GM18858 (cell line): ENCODE data around the gene PLAC9.

Source experiments
- ATAC-seq: cut with Tn5 transposase; IDR thresholded peaks from one replicate; pipeline ENCODE4 v1.9.1; 2021; ENCODE audit not compliant: unreplicated experiment

PLAC9 gene

DNA sequence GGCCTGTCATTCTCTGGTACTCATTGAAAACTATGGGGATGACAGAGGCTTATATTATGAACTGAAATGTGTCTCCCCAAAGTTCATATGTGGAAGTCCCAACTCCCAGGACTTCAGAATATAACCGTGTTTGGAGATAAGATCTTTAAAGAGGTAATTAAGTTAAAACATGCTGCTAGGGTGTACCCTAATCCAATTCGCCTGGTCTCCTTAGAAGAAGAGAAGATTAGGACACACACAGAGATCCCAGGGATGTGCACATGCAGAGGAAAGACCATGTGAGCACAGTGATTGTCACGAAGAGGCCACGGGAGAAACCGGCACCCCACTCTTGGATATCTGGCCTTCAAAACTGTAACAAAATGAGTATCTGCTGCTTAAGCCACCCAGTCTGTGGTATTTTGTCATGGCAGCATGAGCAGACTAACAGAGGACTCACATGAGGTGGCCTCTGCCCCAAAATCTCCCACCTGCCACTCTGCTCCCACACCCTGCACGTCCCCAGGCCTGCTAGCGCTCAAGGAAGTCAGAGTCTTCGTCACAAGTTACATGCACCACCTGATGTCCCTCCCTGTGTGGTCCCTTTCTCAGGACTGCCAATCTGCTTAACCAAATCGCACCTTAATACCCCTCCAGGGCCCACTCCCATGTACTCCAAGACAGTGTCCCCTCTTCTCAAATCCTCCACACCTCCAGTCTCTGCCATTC lies 26.8 kb downstream of the PLAC9 start:
- ATAC-seq: no peak

- no peak for ATAC-seq
These were observed 28.1 kb downstream of the PLAC9 start for GRCh38 chr10:80160361-80161320.

GRCh38 chr10:80161321-80162083 lies 29.0 kb downstream of the PLAC9 start:
- no peak for ATAC-seq

DNA sequence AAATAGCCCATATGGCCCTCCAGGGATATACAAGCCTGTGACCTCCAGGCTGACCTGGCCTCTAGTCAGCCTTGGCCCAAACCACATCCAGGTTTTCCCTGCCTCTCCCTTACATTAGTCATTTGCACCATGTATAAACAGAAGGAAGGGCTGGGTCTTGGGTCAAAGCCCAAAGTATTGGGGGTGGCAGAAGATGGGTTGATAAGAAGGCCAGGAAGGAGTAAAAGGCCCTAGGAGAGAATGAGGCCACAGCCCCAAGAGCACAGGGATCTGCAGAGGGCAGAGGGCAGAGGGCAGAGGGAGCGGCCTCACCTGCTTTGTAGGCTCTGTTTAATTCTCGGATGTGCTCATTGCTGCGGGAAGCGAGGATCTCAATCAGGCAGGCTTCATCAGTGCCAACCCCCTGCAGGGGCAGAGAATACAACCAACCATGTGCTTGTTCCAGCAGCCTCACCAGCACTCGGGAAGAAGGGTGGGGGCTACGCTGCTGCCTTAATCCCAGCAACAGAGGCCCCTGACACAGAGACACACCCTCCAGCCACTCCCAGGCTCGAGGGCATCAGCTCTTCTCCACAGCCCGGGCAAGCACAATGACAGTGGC lies 31.3 kb downstream of the PLAC9 start:
- no peak for ATAC-seq

DNA sequence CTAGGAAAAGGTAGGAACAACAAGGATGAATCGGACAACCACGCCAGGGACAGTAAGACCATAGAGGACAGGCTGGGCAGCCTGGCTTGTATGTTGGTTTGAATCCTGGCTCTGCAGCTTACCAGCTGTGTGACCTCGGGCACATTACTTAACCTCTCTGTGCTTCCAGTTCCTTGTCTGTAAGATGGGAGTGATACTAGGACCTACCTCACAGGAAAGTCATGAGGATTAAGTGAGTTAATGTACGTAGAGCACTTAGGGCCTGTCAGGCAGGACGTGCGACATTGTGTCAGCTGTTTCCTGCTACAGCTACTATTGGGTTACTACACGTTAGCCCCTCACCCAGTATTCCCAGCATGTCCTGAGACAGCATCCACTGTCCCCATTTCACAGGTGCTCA lies 32.1 kb downstream of the PLAC9 start:
- no peak for ATAC-seq

- ATAC-seq: no peak
These were observed 32.6 kb downstream of the PLAC9 start for GRCh38 chr10:80165173-80165572.

GRCh38 chr10:80166581-80167470 lies 34.3 kb downstream of the PLAC9 start:
- ATAC-seq: no peak

- no peak for ATAC-seq
These were observed 35.1 kb downstream of the PLAC9 start for GRCh38 chr10:80167471-80168161.

DNA sequence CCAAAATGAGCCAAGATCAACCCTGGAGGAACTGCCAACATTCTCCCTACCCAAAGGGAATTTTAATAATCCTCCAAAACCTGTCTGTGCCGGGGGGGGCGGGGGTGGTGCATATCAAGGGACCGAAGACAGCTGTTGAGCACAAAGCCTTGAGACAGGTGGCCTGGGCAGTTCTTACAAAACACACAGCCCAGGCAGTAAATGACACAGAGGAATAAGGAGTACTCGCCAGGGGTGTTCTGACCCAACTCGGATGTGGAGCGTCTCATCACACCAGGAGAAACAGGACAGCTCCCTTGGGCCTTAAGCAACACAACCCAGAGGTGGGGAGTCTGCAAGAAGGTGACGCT lies 35.6 kb downstream of the PLAC9 start:
- no peak for ATAC-seq

DNA sequence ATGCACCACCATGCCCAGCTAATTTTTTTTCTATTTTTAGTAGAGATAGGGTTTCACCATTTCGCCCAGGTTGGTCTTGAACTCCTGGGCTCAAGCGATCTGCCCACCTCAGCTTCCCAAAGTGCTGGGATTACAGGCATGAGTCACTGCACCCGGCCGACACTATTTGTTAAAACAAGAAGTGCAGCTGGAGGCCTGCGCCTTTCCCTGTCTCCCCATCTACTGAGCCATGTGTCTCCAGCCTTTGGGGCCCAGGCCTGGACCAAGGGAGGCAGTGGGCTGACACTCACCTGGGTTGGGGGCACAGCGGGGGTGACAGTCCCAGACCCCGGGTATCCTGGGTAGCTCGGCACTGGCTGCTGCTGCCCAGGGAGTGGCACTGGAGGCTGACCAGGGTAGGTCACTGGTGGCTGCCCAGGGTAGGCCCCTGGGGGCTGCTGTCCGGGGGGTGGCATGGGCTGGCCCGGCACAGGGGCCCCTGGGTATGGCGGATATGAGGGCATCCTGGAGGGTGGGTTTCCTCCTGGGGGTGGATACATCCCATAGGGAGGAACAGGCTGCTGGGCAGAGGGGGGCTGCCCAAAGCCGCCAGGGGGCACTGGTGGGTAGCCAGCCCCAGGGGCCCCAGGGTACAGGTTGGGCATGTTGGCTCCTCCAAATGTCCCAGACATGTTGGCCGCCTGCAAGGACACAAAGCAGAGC lies 36.3 kb downstream of the PLAC9 start:
- ATAC-seq: no peak

DNA sequence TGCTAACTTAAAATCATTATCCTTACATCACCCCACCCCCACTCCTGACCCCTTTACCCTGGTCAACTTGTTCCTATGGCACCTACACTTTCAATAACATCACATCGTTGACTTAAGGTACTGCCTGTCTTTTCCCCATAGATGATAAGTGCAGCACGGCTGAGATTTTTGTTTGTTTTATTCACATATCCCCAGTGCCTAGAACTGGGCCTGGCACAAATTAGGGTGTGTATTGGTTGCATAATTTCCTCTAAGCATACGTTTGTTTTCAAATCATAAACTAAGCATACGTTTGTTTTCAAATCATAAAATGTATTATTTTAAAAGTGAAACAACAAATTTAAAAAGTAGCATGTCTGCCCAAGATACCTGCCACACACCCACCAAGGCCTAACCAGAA lies 37.5 kb downstream of the PLAC9 start:
- no peak for ATAC-seq

GRCh38 chr10:80170641-80171040 lies 38.1 kb downstream of the PLAC9 start:
- ATAC-seq: no peak

DNA sequence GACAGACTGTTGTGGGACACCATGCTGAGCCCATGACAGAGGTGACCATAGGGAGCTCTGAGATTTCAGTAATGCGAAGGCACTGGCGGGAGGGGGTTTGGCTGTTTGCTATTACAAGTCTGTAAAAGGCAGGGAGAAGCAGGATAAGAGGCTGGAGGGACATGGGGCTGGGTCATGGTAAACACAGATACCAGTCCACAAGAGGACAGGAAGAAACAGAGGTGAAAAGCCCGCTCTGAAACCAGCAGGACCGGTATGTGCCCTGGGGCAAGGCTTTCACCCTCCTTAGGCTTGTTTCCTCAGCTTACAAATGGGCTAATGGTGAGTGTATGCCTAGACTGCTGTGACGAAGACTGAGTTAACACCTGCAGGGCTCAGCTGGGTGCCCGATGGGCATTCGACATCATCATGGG lies 38.7 kb downstream of the PLAC9 start:
- ATAC-seq: no peak

DNA sequence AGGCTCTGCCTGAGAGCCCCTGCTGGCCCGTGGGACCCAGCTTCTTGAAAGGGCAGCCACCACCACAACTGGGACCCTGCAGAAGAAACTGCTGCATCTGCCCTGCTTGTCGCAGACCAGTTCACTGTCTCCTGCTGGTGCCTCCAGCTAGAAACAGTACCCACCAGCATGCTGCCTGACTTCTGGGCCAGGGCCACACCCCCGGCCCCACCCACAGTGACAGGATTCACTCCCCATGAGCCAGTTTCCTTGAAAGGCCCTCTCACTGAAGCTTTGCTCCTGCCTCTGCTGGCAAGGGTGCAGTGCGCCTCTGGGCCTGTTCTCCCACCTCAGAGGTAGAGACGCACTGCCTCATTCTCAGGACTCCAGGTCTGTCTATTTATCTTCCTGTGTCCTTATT lies 40.4 kb downstream of the PLAC9 start:
- ATAC-seq: no peak

DNA sequence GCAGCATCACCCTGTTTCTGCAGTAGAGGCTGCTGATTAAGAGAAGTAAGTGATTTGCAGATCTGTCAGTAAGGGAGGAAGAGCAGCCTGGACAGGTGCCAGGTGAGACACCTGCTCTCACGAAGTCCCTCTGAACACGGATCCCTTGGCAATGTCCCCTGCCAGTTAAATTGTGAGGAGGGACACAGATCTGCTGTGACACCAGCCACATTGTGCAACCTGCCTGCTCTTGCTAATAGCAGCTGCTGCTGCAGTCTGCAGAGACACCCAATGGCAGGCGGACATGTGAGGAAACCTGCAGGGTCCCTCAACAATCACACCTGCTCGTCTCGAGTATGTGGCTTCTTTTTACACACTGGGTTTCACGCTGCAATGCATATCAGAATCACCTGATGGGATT lies 40.9 kb downstream of the PLAC9 start:
- ATAC-seq: no peak

DNA sequence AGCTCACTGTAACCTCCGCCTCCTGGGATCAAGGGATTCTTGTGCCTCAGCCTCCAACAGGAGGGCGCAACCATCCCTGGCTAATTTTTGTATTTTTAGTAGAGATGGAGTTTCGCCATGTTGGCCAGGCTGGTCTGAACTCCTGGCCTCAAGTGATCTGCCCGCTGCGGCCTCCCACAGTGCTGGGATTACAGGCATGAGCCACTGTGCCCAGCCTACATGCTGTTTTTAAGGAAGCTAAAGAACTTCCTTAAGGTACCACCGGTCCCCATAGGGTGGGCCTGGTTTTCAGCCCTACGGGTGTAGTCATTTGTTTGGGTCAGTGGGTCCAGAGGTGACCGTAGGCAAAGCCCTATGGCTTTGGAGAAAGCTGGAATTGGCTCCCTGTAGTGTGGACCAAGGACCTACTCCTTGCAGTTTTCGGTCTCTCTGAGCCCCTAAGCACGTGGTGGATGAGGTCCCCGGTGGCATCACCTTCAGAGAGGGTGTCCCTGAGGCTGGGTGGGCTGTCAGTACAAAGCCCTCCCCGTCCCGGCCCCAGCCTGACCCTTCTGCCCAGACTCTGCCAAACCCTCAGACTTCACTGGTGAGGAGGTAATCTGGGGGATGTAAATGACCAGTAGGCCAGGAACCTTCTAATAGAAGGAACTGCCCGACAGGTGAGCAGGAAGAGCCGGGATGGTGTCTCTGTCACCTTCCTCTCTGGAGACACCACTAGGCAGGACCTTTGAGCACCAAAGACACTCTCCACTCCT lies 42.3 kb downstream of the PLAC9 start:
- ATAC-seq: no peak

DNA sequence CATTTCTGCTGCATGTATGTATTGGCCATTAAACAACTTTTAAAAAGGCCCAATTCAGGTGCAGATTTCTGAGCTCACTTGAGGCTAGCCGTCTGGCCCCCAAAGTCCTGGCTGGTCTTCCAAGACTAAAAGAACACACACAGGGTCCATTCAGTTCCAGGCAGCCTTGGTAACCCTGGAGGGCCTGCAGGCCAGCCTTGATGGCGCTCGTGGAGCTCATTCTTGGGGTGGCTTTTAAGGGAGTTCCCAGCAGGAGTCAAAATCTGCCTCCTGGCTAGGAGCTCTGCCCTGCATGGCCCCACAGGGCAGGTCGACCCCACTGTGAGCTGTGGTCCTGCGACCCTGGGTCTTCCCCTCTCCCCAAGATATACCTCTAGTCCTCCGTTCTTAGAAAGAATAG lies 44.0 kb downstream of the PLAC9 start:
- no peak for ATAC-seq
